DMS114 treated with DMSO at 0.1 percent for 48 hours (cell line): ENCODE results near the gene HERC2.
"Not testable (repeated sequence)": the region's sequence is repeated elsewhere in the genome, so short reads cannot be mapped to it uniquely, and the experiment has no call there.

ENCODE experiments used
- DNase-seq: peaks from one replicate; lab custom pipeline; 2025; ENCODE audit not compliant: unreplicated experiment; lab: John Stamatoyannopoulos, UW

Gene HERC2

GRCh38 chr15:28322129-28322588 lies at the start of gene HERC2:
HERC2 (minus strand) TSS chr15:28322179; CDS start chr15:28321433, 746 bp downstream.
- DNase-seq = not testable (repeated sequence)

GRCh38 chr15:28365502-28365901 lies 43.5 kb upstream of the HERC2 start:
- not testable (repeated sequence) for DNase-seq

GRCh38 chr15:28357984-28358383 lies 36.0 kb upstream of the HERC2 start, which contains the start of gene GOLGA6L24:
GOLGA6L24 (minus strand) TSS chr15:28358084; CDS start chr15:28358023, 61 bp downstream.
- not testable (repeated sequence) for DNase-seq

GRCh38 chr15:28321358-28322078 lies 461 bp downstream of the HERC2 start:
- not testable (repeated sequence) for DNase-seq

GRCh38 chr15:28319725-28320124 lies 2.3 kb downstream of the HERC2 start:
- DNase-seq = not testable (repeated sequence)

- DNase-seq = not testable (repeated sequence)
These were observed 3.2 kb downstream of the HERC2 start for GRCh38 chr15:28318828-28319227.

GRCh38 chr15:28318122-28318521 lies 3.9 kb downstream of the HERC2 start:
- DNase-seq = not testable (repeated sequence)

- not testable (repeated sequence) for DNase-seq
These were observed 5.0 kb downstream of the HERC2 start for GRCh38 chr15:28316958-28317357.

GRCh38 chr15:28310454-28310853 lies 11.5 kb downstream of the HERC2 start:
- DNase-seq = not testable (repeated sequence)

GRCh38 chr15:28308718-28309117 lies 13.3 kb downstream of the HERC2 start:
- not testable (repeated sequence) for DNase-seq

- not testable (repeated sequence) for DNase-seq
These were observed 16.3 kb downstream of the HERC2 start for GRCh38 chr15:28305700-28306099.

GRCh38 chr15:28297434-28297833 lies 24.5 kb downstream of the HERC2 start:
- not testable (repeated sequence) for DNase-seq

GRCh38 chr15:28296814-28297213 lies 25.2 kb downstream of the HERC2 start:
- DNase-seq = not testable (repeated sequence)

- not testable (repeated sequence) for DNase-seq
These were observed 26.9 kb downstream of the HERC2 start for GRCh38 chr15:28295009-28295563.

- DNase-seq = not testable (repeated sequence)
These were observed 27.4 kb downstream of the HERC2 start for GRCh38 chr15:28294560-28294959.

- DNase-seq = no peak
These were observed 32.1 kb downstream of the HERC2 start for GRCh38 chr15:28289694-28290463.

- not testable (repeated sequence) for DNase-seq
These were observed 32.9 kb downstream of the HERC2 start for GRCh38 chr15:28288830-28289693.

GRCh38 chr15:28286659-28287058 lies 35.3 kb downstream of the HERC2 start:
- DNase-seq = not testable (repeated sequence)

GRCh38 chr15:28286031-28286430 lies 35.9 kb downstream of the HERC2 start:
- DNase-seq = no peak

- no peak for DNase-seq
These were observed 40.1 kb downstream of the HERC2 start for GRCh38 chr15:28281876-28282275.
